Activated CD4-positive, alpha-beta T cell treated with anti-CD3 and anti-CD28 coated beads, Interleukin-2, amount 50 U/mL, for 24 hours (primary cell): ENCODE measurements around the gene CD81.

Experiments used
- DNase-seq, 2 donors: peaks; one replicate each; pipeline ENCODE4 v3.0.0-alpha.2; 2020; ENCODE audit warnings: low read depth in 1 of 2, low spot score in 1 of 2

Gene CD81

GRCh38 chr11:2434506-2435255, 57.6 kb downstream of the CD81 start:
- DNase-seq = no peak

GRCh38 chr11:2435288-2436012, 58.3 kb downstream of the CD81 start:
- DNase-seq = no peak

- no peak for DNase-seq
Observed at GRCh38 chr11:2436013-2436520, 59.0 kb downstream of the CD81 start.

GRCh38 chr11:2436521-2437031, 59.5 kb downstream of the CD81 start:
- no peak for DNase-seq

- no peak for DNase-seq
Observed at GRCh38 chr11:2437516-2437915, 60.4 kb downstream of the CD81 start.

- DNase-seq = no peak
Observed at GRCh38 chr11:2439820-2440219, 62.7 kb downstream of the CD81 start.

- no peak for DNase-seq
Observed at GRCh38 chr11:2440646-2441045, 63.5 kb downstream of the CD81 start.

- DNase-seq = no peak
Observed at GRCh38 chr11:2441171-2441570, 64.1 kb downstream of the CD81 start.

GRCh38 chr11:2442589-2442988, 65.5 kb downstream of the CD81 start:
- no peak for DNase-seq

GRCh38 chr11:2443406-2443805, 66.3 kb downstream of the CD81 start:
- DNase-seq = no peak

- DNase-seq = peak; percentile 56 to 69
Observed at GRCh38 chr11:2443881-2444820, 67.0 kb downstream of the CD81 start, which contains the start of gene TRPM5. Gene TRPM5 (minus strand): TSS chr11:2444514. CDS start chr11:2423036, 21,478 bp downstream.

- no peak for DNase-seq
Observed at GRCh38 chr11:2444821-2445745, 68.0 kb downstream of the CD81 start, which contains the start of gene KCNQ1. Gene KCNQ1 (plus strand): TSS chr11:2445008. CDS start chr11:2445099, 91 bp downstream.

GRCh38 chr11:2445746-2446551, 68.8 kb downstream of the CD81 start:
- DNase-seq = no peak

- no peak for DNase-seq
Observed at GRCh38 chr11:2446590-2447252, 69.6 kb downstream of the CD81 start.
